Measurements from ENCODE around the gene C1orf52.
"Not testable (repeated sequence)": the region's sequence is repeated elsewhere in the genome, so short reads cannot be mapped to it uniquely, and the experiment has no call there.

Gene C1orf52

GRCh38 chr1:85277802-85278201 is 18.3 kb upstream of the C1orf52 start:
- no peak for DNase-seq (ENCODE audit: low spot score)

GRCh38 chr1:85276978-85277639 is 17.6 kb upstream of the C1orf52 start:
- DNase-seq (ENCODE audit: low spot score) = no peak

GRCh38 chr1:85276215-85276977 is 16.9 kb upstream of the C1orf52 start, which contains the start of gene BCL10:
TSS of gene BCL10 (minus strand) at chr1:85276632. CDS start at chr1:85276352, 280 bp downstream.
- peak; percentile 96 for DNase-seq (ENCODE audit: low spot score)

GRCh38 chr1:85275701-85276214 is 16.3 kb upstream of the C1orf52 start:
- DNase-seq (ENCODE audit: low spot score) = no peak

GRCh38 chr1:85274969-85275453 is 15.5 kb upstream of the C1orf52 start:
- peak; percentile 87 for DNase-seq (ENCODE audit: low spot score)

GRCh38 chr1:85273397-85273796 is 13.9 kb upstream of the C1orf52 start:
- no peak for DNase-seq (ENCODE audit: low spot score)

GRCh38 chr1:85268801-85269585 is 9.5 kb upstream of the C1orf52 start:
- no peak for DNase-seq (ENCODE audit: low spot score)

- no peak for DNase-seq (ENCODE audit: low spot score)
Measured at GRCh38 chr1:85267313-85267712, 7.9 kb upstream of the C1orf52 start.

GRCh38 chr1:85264150-85264549 is 4.7 kb upstream of the C1orf52 start:
- no peak for DNase-seq (ENCODE audit: low spot score)

GRCh38 chr1:85262985-85263384 is 3.5 kb upstream of the C1orf52 start:
- DNase-seq (ENCODE audit: low spot score) = no peak

GRCh38 chr1:85259912-85260274 is 431 bp upstream of the C1orf52 start:
- peak; percentile 53 for DNase-seq (ENCODE audit: low spot score)

- DNase-seq (ENCODE audit: low spot score) = no peak
Measured at GRCh38 chr1:85258536-85259117, 835 bp downstream of the C1orf52 start.

- not testable (repeated sequence) for DNase-seq (ENCODE audit: low spot score)
Measured at GRCh38 chr1:85249042-85249441, 10.4 kb downstream of the C1orf52 start.

GRCh38 chr1:85245891-85246290 is 13.6 kb downstream of the C1orf52 start:
- DNase-seq (ENCODE audit: low spot score) = no peak

GRCh38 chr1:85245456-85245855 is 14.0 kb downstream of the C1orf52 start:
- no peak for DNase-seq (ENCODE audit: low spot score)

- DNase-seq (ENCODE audit: low spot score) = peak; percentile 6
Measured at GRCh38 chr1:85244271-85245061, 15.0 kb downstream of the C1orf52 start.

GRCh38 chr1:85243372-85243771 is 16.1 kb downstream of the C1orf52 start:
- DNase-seq (ENCODE audit: low spot score) = no peak

- DNase-seq (ENCODE audit: low spot score) = no peak
Measured at GRCh38 chr1:85240643-85241042, 18.8 kb downstream of the C1orf52 start.

GRCh38 chr1:85240174-85240601 is 19.3 kb downstream of the C1orf52 start:
- no peak for DNase-seq (ENCODE audit: low spot score)

GRCh38 chr1:85237613-85238012 is 21.8 kb downstream of the C1orf52 start:
- DNase-seq (ENCODE audit: low spot score) = no peak

All from kidney capillary endothelial cell (primary cell).